ENCODE results near the gene LRG1. TPM values are rescaled to one million over a fixed set of nuclear protein-coding genes. Genes with fewer than 3 reads are reported as not detected.

Gene LRG1
- total and polyA plus RNA-seq, 2 donors from 2014 or later, result 2.2 to 26.4 TPM

GRCh38 chr19:4584670-4585460 is 45.0 kb upstream of the LRG1 start:
- Histone ChIP-seq H3K27ac (ENCODE audit: low read depth in 2 of 2, low read length in 2 of 2) (no peak overlapping the region), H3K4me1 (ENCODE audit: control insufficient read depth in 2 of 3, insufficient read depth in 2 of 3, low read depth in 1 of 3, low read length in 3 of 3) (no peaks in the 10 kb centered on the region), H3K27me3 (ENCODE audit: control insufficient read depth, insufficient read depth, low read length) (peaks cover 2% of the 10 kb centered on the region), H3K9ac (ENCODE audit: low read length in 3 of 3) (no peak overlapping the region), H3K9me3 (ENCODE audit: control insufficient read depth in 2 of 3, insufficient read depth in 1 of 3, low read length in 3 of 3) (no peaks in the 10 kb centered on the region), H3K36me3 (ENCODE audit: control insufficient read depth in 2 of 3, insufficient read depth in 3 of 3, low read length in 3 of 3) (no peaks in the 10 kb centered on the region), H3K4me3 (ENCODE audit: low read length in 3 of 3) (no peak overlapping the region)
- no peak for TF ChIP-seq CTCF (IDR thresholded peaks at IDR 0.05; ENCODE audit: borderline replicate concordance, extremely low read depth, insufficient read depth)
- DNase-seq (peak in 2 of 5 donors; percentile 65 to 81), FAIRE-seq (no peak)
- intact Hi-C loops (cut with DNase I), result no loop called here

- intact Hi-C loops (cut with DNase I), result no loop called here
- Histone ChIP-seq H3K4me3 (ENCODE audit: low read length in 3 of 3) (peak overlapping the region in 1 of 3 donors; percentile 21), H3K36me3 (ENCODE audit: control insufficient read depth in 2 of 3, insufficient read depth in 3 of 3, low read length in 3 of 3) (no peaks in the 10 kb centered on the region), H3K4me1 (ENCODE audit: control insufficient read depth in 2 of 3, insufficient read depth in 2 of 3, low read depth in 1 of 3, low read length in 3 of 3) (no peaks in the 10 kb centered on the region), H3K9ac (ENCODE audit: low read length in 3 of 3) (no peak overlapping the region), H3K9me3 (ENCODE audit: control insufficient read depth in 2 of 3, insufficient read depth in 1 of 3, low read length in 3 of 3) (no peaks in the 10 kb centered on the region), H3K27ac (ENCODE audit: low read depth in 2 of 2, low read length in 2 of 2) (no peak overlapping the region), H3K27me3 (ENCODE audit: control insufficient read depth, insufficient read depth, low read length) (peaks cover 4% of the 10 kb centered on the region)
- no peak for FAIRE-seq
- peak in 3 of 5 donors; percentile 41 to 70 (median 53) for DNase-seq
- no peak for TF ChIP-seq CTCF (IDR thresholded peaks at IDR 0.05; ENCODE audit: borderline replicate concordance, extremely low read depth, insufficient read depth)
These were observed 44.3 kb upstream of the LRG1 start for GRCh38 chr19:4583961-4584669.

GRCh38 chr19:4582980-4583842 is 43.4 kb upstream of the LRG1 start:
- Histone ChIP-seq H3K27me3 (ENCODE audit: control insufficient read depth, insufficient read depth, low read length) (peaks cover 4% of the 10 kb centered on the region), H3K4me3 (ENCODE audit: low read length in 3 of 3) (no peak overlapping the region), H3K27ac (ENCODE audit: low read depth in 2 of 2, low read length in 2 of 2) (no peak overlapping the region), H3K4me1 (ENCODE audit: control insufficient read depth in 2 of 3, insufficient read depth in 2 of 3, low read depth in 1 of 3, low read length in 3 of 3) (no peaks in the 10 kb centered on the region), H3K9me3 (ENCODE audit: control insufficient read depth in 2 of 3, insufficient read depth in 1 of 3, low read length in 3 of 3) (no peaks in the 10 kb centered on the region), H3K36me3 (ENCODE audit: control insufficient read depth in 2 of 3, insufficient read depth in 3 of 3, low read length in 3 of 3) (no peaks in the 10 kb centered on the region), H3K9ac (ENCODE audit: low read length in 3 of 3) (no peak overlapping the region)
- DNase-seq, result no peak
- intact Hi-C loops (cut with DNase I), result no loop called here
- no peak for TF ChIP-seq CTCF (IDR thresholded peaks at IDR 0.05; ENCODE audit: borderline replicate concordance, extremely low read depth, insufficient read depth)
- no peak for FAIRE-seq

All from kidney (tissue), 14 donors.